HepG2 (cell line): Measurements from ENCODE around the gene CDKN2C. TPM values are rescaled to one million over a fixed set of nuclear protein-coding genes. Genes with fewer than 3 reads are reported as not detected.

Source experiments
- ATF2 ChIP-seq: sonication (generic); formaldehyde crosslinking; IDR thresholded peaks from 2 replicates; pipeline ENCODE4 v1.4.0; 2020; ENCODE audit warnings: missing genetic modification reagents
- ATF4 ChIP-seq, 2 experiments: fragments of 450-650 bp in 1 of 2; sonication (generic) in 1 of 2; formaldehyde crosslinking; IDR thresholded peaks; 2 replicates each; pipeline versions ENCODE4 v1.5.0 to v1.8.0; 2020 to 2022; ENCODE audit warnings: mild to moderate bottlenecking in 1 of 2, missing genetic modification reagents in 1 of 2
- CEBPG ChIP-seq: IDR thresholded peaks from 2 replicates; pipeline ENCODE4 v1.6.1; 2016
- GMEB1 ChIP-seq: sonication (generic); formaldehyde crosslinking; IDR thresholded peaks from 2 replicates; pipeline ENCODE4 v1.5.1; 2020; ENCODE audit warnings: missing genetic modification reagents, mild to moderate bottlenecking, borderline replicate concordance
- HNF4G ChIP-seq, 2 experiments: sonication (generic) in 1 of 2; formaldehyde crosslinking in 1 of 2; IDR thresholded peaks; 2 replicates each; pipeline versions ENCODE4 v1.4.0 to v1.6.1; 2011 to 2020; ENCODE audit warnings: borderline replicate concordance in 2 of 2, low read depth in 2 of 2, mild to moderate bottlenecking in 2 of 2, low read length in 1 of 2, missing genetic modification reagents in 1 of 2, moderate library complexity in 1 of 2
- HNRNPUL1 ChIP-seq: fragments of 200-400 bp; formaldehyde crosslinking; IDR thresholded peaks from 2 replicates; pipeline ENCODE4 v1.6.1; 2017; ENCODE audit warnings: low read depth, mild to moderate bottlenecking, low read length, moderate library complexity
- MXD4 ChIP-seq: IDR thresholded peaks from 2 replicates; pipeline ENCODE4 v1.6.1; 2016; ENCODE audit warnings: mild to moderate bottlenecking, missing biosample characterization, missing genetic modification reagents
- NCOR1 ChIP-seq: fragments of 200-600 bp; sonication (generic); IDR thresholded peaks from 2 replicates; pipeline ENCODE4 v1.7.0; 2017; ENCODE audit warnings: antibody characterized with exemption, low read length, borderline replicate concordance
- SIX1 ChIP-seq: sonication (generic); formaldehyde crosslinking; IDR thresholded peaks from 2 replicates; pipeline ENCODE4 v1.4.0; 2020; ENCODE audit warnings: missing genetic modification reagents, borderline replicate concordance
- TFDP2 ChIP-seq: sonication (generic); formaldehyde crosslinking; IDR thresholded peaks from 2 replicates; pipeline ENCODE4 v1.4.0; 2020; ENCODE audit warnings: missing genetic modification reagents
- YY1 ChIP-seq: IDR thresholded peaks from 2 replicates; pipeline ENCODE4 v1.6.1; 2011; ENCODE audit warnings: low read length, low read depth, moderate library complexity, mild to moderate bottlenecking; ENCODE audit not compliant: insufficient read depth, insufficient replicate concordance
- ZNF205 ChIP-seq: IDR thresholded peaks from 2 replicates; pipeline ENCODE4 v1.6.1; 2018; ENCODE audit warnings: missing biosample characterization, missing genetic modification reagents
- ZNF276 ChIP-seq: sonication (generic); formaldehyde crosslinking; IDR thresholded peaks from 2 replicates; pipeline ENCODE4 v1.4.0; 2020; ENCODE audit warnings: mild to moderate bottlenecking, low read depth, missing genetic modification reagents
- ZNF34 ChIP-seq: sonication (generic); formaldehyde crosslinking; IDR thresholded peaks from 2 replicates; pipeline ENCODE4 v1.4.0; 2020; ENCODE audit warnings: mild to moderate bottlenecking, missing genetic modification reagents, borderline replicate concordance
- ZNF343 ChIP-seq: sonication (generic); formaldehyde crosslinking; IDR thresholded peaks from 2 replicates; pipeline ENCODE4 v1.4.0; 2020; ENCODE audit warnings: mild to moderate bottlenecking, missing genetic modification reagents
- ZNF839 ChIP-seq: sonication (generic); formaldehyde crosslinking; IDR thresholded peaks from 2 replicates; pipeline ENCODE4 v1.4.0; 2020; ENCODE audit warnings: missing genetic modification reagents, mild to moderate bottlenecking, borderline replicate concordance
- ZSCAN5A ChIP-seq: sonication (generic); formaldehyde crosslinking; IDR thresholded peaks from 2 replicates; pipeline ENCODE4 v1.8.0; 2022; ENCODE audit warnings: mild to moderate bottlenecking, missing genetic modification reagents, borderline replicate concordance
- polyA plus RNA-seq, 8 experiments: library from polyadenylated mRNA; depleted of rRNA in 3 of 8; stranded (reverse) in 7 of 8; unstranded in 1 of 8; fragments of >200 nt; fragmentation: Illumina TruSeq in 4 of 8; extraction: Trizol in 4 of 8; gene quantifications; 2 replicates each; pipeline versions ENCODE4 v1.2.1 to v1.2.3, GENCODE V29; 2011 to 2016; ENCODE audit warnings: low read depth in 4 of 8, missing spikeins in 1 of 8, mixed read lengths in 1 of 8; ENCODE audit not compliant: insufficient read depth in 1 of 8
- total RNA-seq, 5 experiments: library from RNA; depleted of rRNA; stranded (reverse); fragments of >200 nt; fragmentation: Illumina TruSeq; extraction: Trizol; gene quantifications; 2 replicates each; pipeline ENCODE4 v1.2.3, GENCODE V29; 2016; ENCODE audit warnings: low read depth in 1 of 5

The CDKN2C gene
- total and polyA plus RNA-seq, 2 of the 13 experiments (the other 11 are each of a cell fraction or from before 2014, with no cell fraction given): 7.8 to 13.7 TPM

GRCh38 chr1:50959913-50960844 is 9.9 kb upstream of the CDKN2C start, which contains the start of gene FAF1 (continued):
- TF ChIP-seq ATF4 (CRISPR knock-in tag; IDR thresholded peaks at IDR 0.05): 0 out of 4 replicates have a peak, but pooled peaks of 1 of the 2 experiments have one; percentile 18
- peak; percentile 38; the same call in 1 of the 2 replicates for TF ChIP-seq SIX1 (CRISPR knock-in tag)
- peak; percentile 92 for TF ChIP-seq GMEB1
- TF ChIP-seq ZNF276 (CRISPR knock-in tag): peak; percentile 96; the same call in 1 of the 2 replicates
- peak; percentile 2; the same call in 1 of the 2 replicates for TF ChIP-seq NCOR1
- 0 out of 2 replicates have a peak, but pooled peaks have one; percentile 53 for TF ChIP-seq ZNF34 (CRISPR knock-in tag)
- TF ChIP-seq ZSCAN5A (CRISPR knock-in tag): peak; percentile 65; the same call in 1 of the 2 replicates
- TF ChIP-seq CEBPG (CRISPR knock-in tag): no peak; the same call in none of the 2 replicates
- peak; percentile 99 for TF ChIP-seq MXD4
- peak; percentile 95 for TF ChIP-seq TFDP2 (CRISPR knock-in tag)
- TF ChIP-seq ZNF343 (CRISPR knock-in tag): peak; percentile 62; the same call in 1 of the 2 replicates
- peak; percentile 71; the same call in 1 of the 2 replicates for TF ChIP-seq ATF2 (CRISPR knock-in tag)
- peak; percentile 70 for TF ChIP-seq YY1
- peak; percentile 73; the same call in 1 of the 2 replicates for TF ChIP-seq ZNF205
- 0 out of 2 replicates have a peak, but pooled peaks have one; percentile 46 for TF ChIP-seq ZNF839 (CRISPR knock-in tag)
- peak; percentile 27; the same call in 1 of the 2 replicates for TF ChIP-seq HNF4G (IDR thresholded peaks at IDR 0.05; ENCODE audit: borderline replicate concordance, low read depth, low read length)
- TF ChIP-seq HNF4G (CRISPR knock-in tag; IDR thresholded peaks at IDR 0.05; ENCODE audit: borderline replicate concordance, low read depth): peak; percentile 62; the same call in 1 of the 2 replicates
- peak; percentile 56; the same call in 1 of the 2 replicates for TF ChIP-seq HNRNPUL1
